KMS-11 (cell line): ENCODE results near the gene SPAG9.

Experiments
- H2AFZ ChIP-seq: fragments of 200-600 bp; sonication (generic); 2 replicates; pipeline ENCODE4 v1.6.1; 2016; ENCODE audit warnings: antibody characterized with exemption, mixed run types, low read depth
- H3K27ac ChIP-seq: fragments of 200-600 bp; sonication (generic); 2 replicates; pipeline ENCODE4 v1.6.1; 2016; ENCODE audit warnings: mild to moderate bottlenecking, mixed run types
- H3K27me3 ChIP-seq: fragments of 200-600 bp; sonication (generic); 2 replicates; pipeline ENCODE4 v1.6.1; 2017; ENCODE audit warnings: mild to moderate bottlenecking, low read depth, mixed run types, moderate library complexity; ENCODE audit not compliant: insufficient read depth
- H3K36me3 ChIP-seq: fragments of 200-600 bp; sonication (generic); 2 replicates; pipeline ENCODE4 v1.6.1; 2017; ENCODE audit warnings: mild to moderate bottlenecking, mixed run types; ENCODE audit not compliant: insufficient read depth
- H3K4me1 ChIP-seq: fragments of 200-600 bp; sonication (generic); 2 replicates; pipeline ENCODE4 v1.6.1; 2016; ENCODE audit warnings: mild to moderate bottlenecking, low read depth, mixed run types; ENCODE audit not compliant: poor library complexity, severe bottlenecking
- H3K4me2 ChIP-seq: fragments of 200-600 bp; sonication (generic); 2 replicates; pipeline ENCODE4 v1.7.0; 2016; ENCODE audit warnings: mild to moderate bottlenecking, mixed run types
- H3K4me3 ChIP-seq: fragments of 200-600 bp; sonication (generic); IDR thresholded peaks from 2 replicates; pipeline ENCODE4 v1.6.1; 2017; ENCODE audit warnings: low read depth, low read length, mixed read lengths; ENCODE audit not compliant: insufficient read depth
- H3K79me2 ChIP-seq: fragments of 200-600 bp; sonication (generic); 2 replicates; pipeline ENCODE4 v1.6.1; 2016; ENCODE audit warnings: low read depth, mixed run types; ENCODE audit not compliant: insufficient read depth
- H3K9ac ChIP-seq: fragments of 200-600 bp; sonication (generic); 2 replicates; pipeline ENCODE4 v1.6.1; 2016; ENCODE audit warnings: mild to moderate bottlenecking, mixed run types
- H4K20me1 ChIP-seq: fragments of 200-600 bp; sonication (generic); 2 replicates; pipeline ENCODE4 v1.6.1; 2016; ENCODE audit warnings: mild to moderate bottlenecking, mixed run types; ENCODE audit not compliant: insufficient read depth
- CTCF ChIP-seq: fragments of 200-600 bp; sonication (generic); conservative IDR thresholded peaks from 2 replicates; pipeline ENCODE4 v1.6.1; 2017; ENCODE audit warnings: low read depth, mild to moderate bottlenecking, antibody characterized with exemption, low read length, moderate library complexity, mixed read lengths

SPAG9 gene

GRCh38 chr17:51120739-51121619, at the start of gene SPAG9:
TSS of gene SPAG9 (minus strand) at chr17:51120868. CDS start at chr17:51120656, 212 bp downstream.
- Histone ChIP-seq H3K9ac (peak within 1 kb of the TSS; percentile 82), H3K4me3 (no peak within 1 kb of the TSS), H2AFZ (peak within 1 kb of the TSS; percentile 85), H4K20me1 (peaks cover 4% of the 10 kb centered on the region; the same call in 1 of the 2 replicates), H3K27me3 (no peaks in the 10 kb centered on the region), H3K79me2 (peaks cover 40% of the 10 kb centered on the region), H3K27ac (peak within 1 kb of the TSS; percentile 87), H3K36me3 (no peaks in the 10 kb centered on the region), H3K4me2 (peak within 1 kb of the TSS; percentile 94), H3K4me1 (peaks cover 37% of the 10 kb centered on the region)
- no peak for TF ChIP-seq CTCF

GRCh38 chr17:51169340-51169739, 48.7 kb upstream of the SPAG9 start:
- H3K27ac ChIP-seq, result no peak overlapping the region
- H3K9ac ChIP-seq, result no peak overlapping the region
- H3K36me3 ChIP-seq, result peaks cover 10% of the 10 kb centered on the region; the same call in 1 of the 2 replicates
- H3K4me1 ChIP-seq, result peaks cover 27% of the 10 kb centered on the region
- no peak overlapping the region for H3K4me2 ChIP-seq
- no peak for TF ChIP-seq CTCF
- H2AFZ ChIP-seq, result no peak overlapping the region
- H3K79me2 ChIP-seq, result peaks cover 25% of the 10 kb centered on the region; the same call in 1 of the 2 replicates
- no peaks in the 10 kb centered on the region for H4K20me1 ChIP-seq
- no peaks in the 10 kb centered on the region for H3K27me3 ChIP-seq
- no peak overlapping the region for H3K4me3 ChIP-seq

DNA sequence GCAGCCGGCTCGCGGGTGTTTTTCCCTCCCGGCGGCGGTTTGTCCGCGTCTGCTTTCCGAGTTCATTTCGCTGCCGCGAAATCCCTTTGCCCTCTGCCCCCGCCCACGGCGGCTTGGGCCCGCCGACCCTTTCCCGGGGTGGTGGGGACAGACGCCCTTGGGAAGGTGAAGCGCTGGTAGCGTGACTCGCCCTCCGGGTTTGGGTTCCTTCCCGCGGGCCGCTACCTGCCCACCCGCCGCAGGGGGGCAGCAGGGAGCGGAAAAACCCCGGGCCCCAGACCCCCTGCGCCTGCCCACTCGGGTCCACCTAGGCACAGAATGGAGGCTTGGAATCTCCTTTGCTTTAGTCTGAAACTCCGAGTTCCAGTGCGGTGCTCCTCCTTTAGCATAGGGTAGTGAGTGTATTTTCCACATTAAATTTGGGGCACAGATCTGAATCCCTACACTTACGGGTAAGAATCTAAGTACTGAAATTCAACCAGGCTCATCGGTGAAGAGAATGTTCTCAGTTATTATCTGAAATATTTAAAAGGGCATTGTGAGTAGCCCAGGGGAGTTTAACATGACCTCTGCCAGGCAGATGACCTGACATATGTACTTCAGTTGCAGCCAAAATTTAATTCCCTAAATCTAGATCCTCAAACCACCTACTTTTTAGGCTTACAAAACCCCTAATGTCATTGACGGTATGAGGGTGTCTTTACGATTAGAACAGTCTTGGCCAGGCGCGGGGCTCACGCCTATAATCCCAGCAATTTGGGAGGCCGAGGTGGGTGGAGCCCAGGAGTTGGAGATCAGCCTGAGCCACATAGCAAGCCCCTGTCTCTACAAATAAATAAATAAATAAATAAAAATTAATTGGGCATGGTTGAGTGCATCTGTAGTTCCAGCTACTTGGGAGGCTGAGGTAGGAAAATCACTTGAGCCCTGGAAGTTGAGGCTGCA, 46.6 kb upstream of the SPAG9 start:
- H3K4me2 ChIP-seq, result peak overlapping the region; percentile 70
- peaks cover 25% of the 10 kb centered on the region; the same call in 1 of the 2 replicates for H3K79me2 ChIP-seq
- TF ChIP-seq CTCF, result peak; percentile 90
- no peak overlapping the region for H3K4me3 ChIP-seq
- peak overlapping the region; percentile 99 for H3K9ac ChIP-seq
- peaks cover 14% of the 10 kb centered on the region; the same call in 1 of the 2 replicates for H3K36me3 ChIP-seq
- H3K27me3 ChIP-seq, result no peaks in the 10 kb centered on the region
- H2AFZ ChIP-seq, result peak overlapping the region; percentile 76
- H3K27ac ChIP-seq, result peak overlapping the region; percentile 95
- H4K20me1 ChIP-seq, result no peaks in the 10 kb centered on the region
- H3K4me1 ChIP-seq, result peaks cover 27% of the 10 kb centered on the region

DNA sequence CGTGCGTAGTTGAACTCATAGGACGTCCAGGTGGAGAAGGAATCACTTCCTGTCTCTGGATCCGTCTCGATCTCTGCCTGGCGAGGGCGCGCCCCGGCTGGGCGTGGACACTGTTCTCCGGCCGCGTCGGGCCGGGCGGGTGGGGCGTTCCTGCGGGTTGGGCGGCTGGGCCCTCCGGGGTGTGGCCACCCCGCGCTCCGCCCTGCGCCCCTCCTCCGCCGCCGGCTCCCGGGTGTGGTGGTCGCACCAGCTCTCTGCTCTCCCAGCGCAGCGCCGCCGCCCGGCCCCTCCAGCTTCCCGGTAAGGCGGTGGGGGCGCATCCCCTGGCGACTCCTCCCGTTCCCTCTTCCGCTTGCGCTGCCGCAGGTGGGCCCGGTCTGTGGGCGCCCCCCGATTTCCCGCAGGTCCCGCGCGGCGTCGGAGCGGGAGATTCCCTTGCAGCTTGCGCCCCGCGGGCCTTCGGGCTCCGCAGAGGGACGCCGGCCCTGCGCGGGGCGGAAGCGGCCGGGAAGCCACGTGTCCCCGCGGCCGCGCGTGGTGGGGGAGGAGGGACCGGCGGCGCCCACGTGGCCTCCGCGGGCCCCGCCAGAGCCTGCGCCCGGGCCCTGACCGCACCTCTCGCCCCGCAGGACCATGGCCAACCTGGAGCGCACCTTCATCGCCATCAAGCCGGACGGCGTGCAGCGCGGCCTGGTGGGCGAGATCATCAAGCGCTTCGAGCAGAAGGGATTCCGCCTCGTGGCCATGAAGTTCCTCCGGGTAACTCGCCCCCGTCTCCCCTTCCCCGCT, 45.7 kb upstream of the SPAG9 start, which contains the start of gene NME2:
Gene NME2 (plus strand): TSS at position 214 of the 789 bp plus-strand sequence. CDS start 420 bp downstream, at position 634.
- H3K4me3 ChIP-seq, result no peak within 1 kb of the TSS
- peak within 1 kb of the TSS; percentile 95 for H3K27ac ChIP-seq
- no peaks in the 10 kb centered on the region for H3K27me3 ChIP-seq
- H3K79me2 ChIP-seq, result peaks cover 25% of the 10 kb centered on the region; the same call in 1 of the 2 replicates
- peak within 1 kb of the TSS; percentile 99 for H3K9ac ChIP-seq
- TF ChIP-seq CTCF, result no peak
- peak within 1 kb of the TSS; percentile 76 for H2AFZ ChIP-seq
- H3K4me2 ChIP-seq, result peak within 1 kb of the TSS; percentile 77
- H4K20me1 ChIP-seq, result no peaks in the 10 kb centered on the region
- peaks cover 27% of the 10 kb centered on the region for H3K4me1 ChIP-seq
- H3K36me3 ChIP-seq, result peaks cover 18% of the 10 kb centered on the region; the same call in 1 of the 2 replicates
